ENCODE measurements around the gene IER3. TPM values are rescaled to one million over a fixed set of nuclear protein-coding genes. Genes with fewer than 3 reads are reported as not detected.

IER3 gene
- total and polyA plus RNA-seq, 2 of the 13 experiments (the other 11 are each of a cell fraction or from before 2014, with no cell fraction given), result 51.1 to 131 TPM

DNA sequence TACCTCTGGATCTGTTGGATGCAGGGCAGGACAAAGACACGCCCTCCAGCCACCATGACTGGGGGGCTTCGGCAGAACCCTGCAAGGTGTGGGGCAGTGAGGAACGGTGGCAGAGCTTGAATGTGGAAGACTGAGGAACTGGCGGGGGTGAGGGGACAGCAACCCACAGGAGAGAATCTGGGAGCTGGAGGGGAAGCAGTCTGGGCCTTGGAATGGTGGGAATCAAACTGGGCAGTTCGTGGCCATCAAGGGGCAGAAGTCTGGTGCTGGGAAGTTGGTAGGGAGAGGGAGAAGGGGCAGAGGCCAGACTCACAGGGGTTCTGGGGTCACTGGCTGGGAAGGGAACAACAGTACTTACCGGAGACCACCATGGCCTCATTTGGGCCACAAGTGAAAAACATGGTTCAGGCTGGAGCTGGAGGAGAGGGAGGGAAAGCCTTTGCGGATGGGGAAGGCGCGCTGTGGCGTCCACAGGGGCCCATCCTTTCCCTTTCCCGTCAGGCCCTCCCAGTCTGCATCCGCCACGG, 2.5 kb downstream of the IER3 start (continued):
- TF ChIP-seq ZNF646 (CRISPR knock-in tag; IDR thresholded peaks at IDR 0.05), result 0 out of 2 replicates have a peak, but pooled peaks have one; percentile 11
- TF ChIP-seq ZNF124 (CRISPR knock-in tag; IDR thresholded peaks at IDR 0.05), result 0 out of 2 replicates have a peak, but pooled peaks have one; percentile 15
- 0 out of 2 replicates have a peak, but pooled peaks have one; percentile 82 for TF ChIP-seq ZNF367 (CRISPR knock-in tag; IDR thresholded peaks at IDR 0.05; ENCODE audit: borderline replicate concordance)
- TF ChIP-seq, protein P1, sequence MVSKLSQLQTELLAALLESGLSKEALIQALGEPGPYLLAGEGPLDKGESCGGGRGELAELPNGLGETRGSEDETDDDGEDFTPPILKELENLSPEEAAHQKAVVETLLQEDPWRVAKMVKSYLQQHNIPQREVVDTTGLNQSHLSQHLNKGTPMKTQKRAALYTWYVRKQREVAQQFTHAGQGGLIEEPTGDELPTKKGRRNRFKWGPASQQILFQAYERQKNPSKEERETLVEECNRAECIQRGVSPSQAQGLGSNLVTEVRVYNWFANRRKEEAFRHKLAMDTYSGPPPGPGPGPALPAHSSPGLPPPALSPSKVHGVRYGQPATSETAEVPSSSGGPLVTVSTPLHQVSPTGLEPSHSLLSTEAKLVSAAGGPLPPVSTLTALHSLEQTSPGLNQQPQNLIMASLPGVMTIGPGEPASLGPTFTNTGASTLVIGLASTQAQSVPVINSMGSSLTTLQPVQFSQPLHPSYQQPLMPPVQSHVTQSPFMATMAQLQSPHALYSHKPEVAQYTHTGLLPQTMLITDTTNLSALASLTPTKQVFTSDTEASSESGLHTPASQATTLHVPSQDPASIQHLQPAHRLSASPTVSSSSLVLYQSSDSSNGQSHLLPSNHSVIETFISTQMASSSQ (IDR thresholded peaks at IDR 0.05; ENCODE audit: low read depth), result 0 out of 2 replicates have a peak, but pooled peaks have one; percentile 40
- TF ChIP-seq, protein P1 (CRISPR knock-in tag; IDR thresholded peaks at IDR 0.05; ENCODE audit: borderline replicate concordance), result no peak
- TF ChIP-seq SALL1 (CRISPR knock-in tag; IDR thresholded peaks at IDR 0.05), result no peak
- TF ChIP-seq, protein P2, sequence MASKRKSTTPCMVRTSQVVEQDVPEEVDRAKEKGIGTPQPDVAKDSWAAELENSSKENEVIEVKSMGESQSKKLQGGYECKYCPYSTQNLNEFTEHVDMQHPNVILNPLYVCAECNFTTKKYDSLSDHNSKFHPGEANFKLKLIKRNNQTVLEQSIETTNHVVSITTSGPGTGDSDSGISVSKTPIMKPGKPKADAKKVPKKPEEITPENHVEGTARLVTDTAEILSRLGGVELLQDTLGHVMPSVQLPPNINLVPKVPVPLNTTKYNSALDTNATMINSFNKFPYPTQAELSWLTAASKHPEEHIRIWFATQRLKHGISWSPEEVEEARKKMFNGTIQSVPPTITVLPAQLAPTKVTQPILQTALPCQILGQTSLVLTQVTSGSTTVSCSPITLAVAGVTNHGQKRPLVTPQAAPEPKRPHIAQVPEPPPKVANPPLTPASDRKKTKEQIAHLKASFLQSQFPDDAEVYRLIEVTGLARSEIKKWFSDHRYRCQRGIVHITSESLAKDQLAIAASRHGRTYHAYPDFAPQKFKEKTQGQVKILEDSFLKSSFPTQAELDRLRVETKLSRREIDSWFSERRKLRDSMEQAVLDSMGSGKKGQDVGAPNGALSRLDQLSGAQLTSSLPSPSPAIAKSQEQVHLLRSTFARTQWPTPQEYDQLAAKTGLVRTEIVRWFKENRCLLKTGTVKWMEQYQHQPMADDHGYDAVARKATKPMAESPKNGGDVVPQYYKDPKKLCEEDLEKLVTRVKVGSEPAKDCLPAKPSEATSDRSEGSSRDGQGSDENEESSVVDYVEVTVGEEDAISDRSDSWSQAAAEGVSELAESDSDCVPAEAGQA (IDR thresholded peaks at IDR 0.05; ENCODE audit: low read depth), result no peak
- TF ChIP-seq, protein P2 (CRISPR knock-in tag; IDR thresholded peaks at IDR 0.05; ENCODE audit: borderline replicate concordance), result 0 out of 2 replicates have a peak, but pooled peaks have one; percentile 70
- no peak for TF ChIP-seq FOXA1 (IDR thresholded peaks at IDR 0.05)
- peak; percentile 4; the same call in 1 of the 2 replicates for TF ChIP-seq FOXA1 (CRISPR knock-in tag; IDR thresholded peaks at IDR 0.05)
- TF ChIP-seq ZNF180 (CRISPR knock-in tag; IDR thresholded peaks at IDR 0.05; ENCODE audit: borderline replicate concordance, low read depth), result peak; percentile 83; the same call in 1 of the 2 replicates
- TF ChIP-seq RBM22 (optimal IDR thresholded peaks at IDR 0.05; ENCODE audit: low read length), result peak; percentile 32
